Tibial nerve (tissue), 4 donors: ENCODE results near the gene WEE2.

Experiments used
- EP300 ChIP-seq, 2 donors: sonication (generic); formaldehyde crosslinking; IDR thresholded peaks; one replicate each; pipeline ENCODE4 v1.6.1; 2017; ENCODE audit warnings: antibody characterized with exemption in 2 of 2, mild to moderate bottlenecking in 1 of 2
- TF ChIP-seq, protein P1 (sequence below), 5 experiments: fragments of 200-600 bp in 3 of 5; fragments of 450-650 bp in 2 of 5; sonication (generic) in 3 of 5; IDR thresholded peaks; one replicate each; pipeline ENCODE4 v1.5.1; 2016 to 2019; ENCODE audit warnings: antibody characterized with exemption in 5 of 5, mild to moderate bottlenecking in 3 of 5, moderate library complexity in 2 of 5

DNA sequence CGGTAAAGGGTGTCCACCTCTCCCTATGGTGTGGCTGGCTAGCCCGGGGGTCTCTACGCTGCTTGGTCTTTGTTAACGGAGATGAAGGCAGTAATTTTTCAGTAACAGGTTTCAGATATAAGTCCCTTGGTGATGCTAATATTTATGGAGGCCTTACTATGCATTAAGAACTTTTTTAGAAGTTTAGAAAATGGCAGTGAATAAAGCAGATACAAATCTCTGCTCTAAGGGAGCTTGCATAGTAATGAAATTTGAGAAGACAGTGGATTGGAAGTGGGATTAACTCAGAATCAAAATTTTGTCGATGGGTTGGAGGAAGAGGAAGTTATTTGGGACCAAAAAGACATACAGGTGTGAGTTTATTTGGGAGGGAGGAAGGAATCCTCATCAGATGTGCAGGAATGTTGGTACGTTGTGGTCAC lies 30.4 kb downstream of the WEE2 start:
- TF ChIP-seq, protein P1, sequence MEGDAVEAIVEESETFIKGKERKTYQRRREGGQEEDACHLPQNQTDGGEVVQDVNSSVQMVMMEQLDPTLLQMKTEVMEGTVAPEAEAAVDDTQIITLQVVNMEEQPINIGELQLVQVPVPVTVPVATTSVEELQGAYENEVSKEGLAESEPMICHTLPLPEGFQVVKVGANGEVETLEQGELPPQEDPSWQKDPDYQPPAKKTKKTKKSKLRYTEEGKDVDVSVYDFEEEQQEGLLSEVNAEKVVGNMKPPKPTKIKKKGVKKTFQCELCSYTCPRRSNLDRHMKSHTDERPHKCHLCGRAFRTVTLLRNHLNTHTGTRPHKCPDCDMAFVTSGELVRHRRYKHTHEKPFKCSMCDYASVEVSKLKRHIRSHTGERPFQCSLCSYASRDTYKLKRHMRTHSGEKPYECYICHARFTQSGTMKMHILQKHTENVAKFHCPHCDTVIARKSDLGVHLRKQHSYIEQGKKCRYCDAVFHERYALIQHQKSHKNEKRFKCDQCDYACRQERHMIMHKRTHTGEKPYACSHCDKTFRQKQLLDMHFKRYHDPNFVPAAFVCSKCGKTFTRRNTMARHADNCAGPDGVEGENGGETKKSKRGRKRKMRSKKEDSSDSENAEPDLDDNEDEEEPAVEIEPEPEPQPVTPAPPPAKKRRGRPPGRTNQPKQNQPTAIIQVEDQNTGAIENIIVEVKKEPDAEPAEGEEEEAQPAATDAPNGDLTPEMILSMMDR (IDR thresholded peaks at IDR 0.05), result no peak
- no peak for TF ChIP-seq EP300 (IDR thresholded peaks at IDR 0.05)
